GM12878 (cell line): ENCODE measurements around the gene NXPE1. TPM values are rescaled to one million over a fixed set of nuclear protein-coding genes. Genes with fewer than 3 reads are reported as not detected.
A peak's percentile ranks its signal among the peaks of the same experiment; 100 is the strongest.

Experiments used
- ATF2 ChIP-seq: IDR thresholded peaks from 2 replicates; pipeline ENCODE4 v1.6.1; 2012; ENCODE audit warnings: low read length, inconsistent platforms
- BCL11A ChIP-seq: IDR thresholded peaks from 2 replicates; pipeline ENCODE4 v1.6.1; 2011; ENCODE audit warnings: low read depth, low read length
- BCL3 ChIP-seq: IDR thresholded peaks from 2 replicates; pipeline ENCODE4 v1.6.1; 2011; ENCODE audit warnings: borderline replicate concordance, low read depth, mild to moderate bottlenecking, moderate library complexity, low read length; ENCODE audit not compliant: insufficient read depth, poor library complexity, severe bottlenecking
- CREB1 ChIP-seq: IDR thresholded peaks from 2 replicates; pipeline ENCODE4 v1.6.1; 2012; ENCODE audit warnings: low read depth, mild to moderate bottlenecking, inconsistent platforms
- E4F1 ChIP-seq: fragments of 450-650 bp; IDR thresholded peaks from 2 replicates; pipeline ENCODE4 v1.6.1; 2018; ENCODE audit warnings: borderline replicate concordance, mild to moderate bottlenecking; ENCODE audit not compliant: partially characterized antibody
- EP300 ChIP-seq, 2 experiments: fragments of 150-350 bp in 1 of 2; IDR thresholded peaks; 2 replicates each; pipeline ENCODE4 v1.6.1; 2011 to 2012; ENCODE audit warnings: low read depth in 2 of 2, low read length in 2 of 2, borderline replicate concordance in 1 of 2, improper control_type of control experiment in 1 of 2, inconsistent platforms in 1 of 2; ENCODE audit not compliant: control insufficient read depth in 1 of 2
- ESRRA ChIP-seq: IDR thresholded peaks from 2 replicates; pipeline ENCODE4 v1.6.1; 2012; ENCODE audit warnings: mild to moderate bottlenecking, low read length, improper control_type of control experiment
- ETV6 ChIP-seq, 2 experiments: fragments of 450-650 bp in 1 of 2; IDR thresholded peaks in 1 of 2; conservative IDR thresholded peaks in 1 of 2; 2 replicates each; pipeline ENCODE4 v1.6.1; 2014; ENCODE audit warnings: antibody characterized with exemption in 1 of 2, borderline replicate concordance in 1 of 2, low read depth in 1 of 2, mild to moderate bottlenecking in 1 of 2, moderate library complexity in 1 of 2
- GABPA ChIP-seq: IDR thresholded peaks from 2 replicates; pipeline ENCODE4 v1.6.1; 2014; ENCODE audit warnings: antibody characterized with exemption, low read depth, mild to moderate bottlenecking, inconsistent platforms
- GATAD2B ChIP-seq: fragments of 450-650 bp; conservative IDR thresholded peaks from 2 replicates; pipeline ENCODE4 v1.6.1; 2017; ENCODE audit warnings: low read depth, mild to moderate bottlenecking, moderate library complexity
- HCFC1 ChIP-seq: fragments of 150-350 bp; IDR thresholded peaks from 2 replicates; pipeline ENCODE4 v1.6.1; 2014; ENCODE audit warnings: low read length
- JUND ChIP-seq: IDR thresholded peaks from 2 replicates; pipeline ENCODE4 v1.6.1; 2012; ENCODE audit warnings: low read depth, mild to moderate bottlenecking, low read length, improper control_type of control experiment, moderate library complexity
- KAT2A ChIP-seq: conservative IDR thresholded peaks from 2 replicates; pipeline ENCODE4 v1.6.1; 2011; ENCODE audit warnings: low read depth, low read length; ENCODE audit not compliant: control insufficient read depth
- MTA3 ChIP-seq: IDR thresholded peaks from 2 replicates; pipeline ENCODE4 v1.6.1; 2012; ENCODE audit warnings: low read length, inconsistent platforms, borderline replicate concordance
- NR2C1 ChIP-seq: fragments of 450-650 bp; IDR thresholded peaks from 2 replicates; pipeline ENCODE4 v1.6.1; 2017; ENCODE audit warnings: antibody characterized with exemption, mild to moderate bottlenecking, moderate library complexity
- SP1 ChIP-seq: IDR thresholded peaks from one replicate; pipeline ENCODE4 v1.6.1; 2011; ENCODE audit warnings: low read depth, low read length
- USF1 ChIP-seq: IDR thresholded peaks from 2 replicates; pipeline ENCODE4 v1.6.1; 2011; ENCODE audit warnings: borderline replicate concordance, low read depth, mild to moderate bottlenecking, moderate library complexity, mixed read lengths, low read length; ENCODE audit not compliant: insufficient read depth; ENCODE audit errors: extremely low read length
- ZBTB11 ChIP-seq: fragments of 450-650 bp; formaldehyde crosslinking; IDR thresholded peaks from 2 replicates; pipeline ENCODE4 v1.5.0; 2022; ENCODE audit warnings: mild to moderate bottlenecking, missing genetic modification characterization
- ZNF217 ChIP-seq: fragments of 450-650 bp; IDR thresholded peaks from 2 replicates; pipeline ENCODE4 v1.6.1; 2017; ENCODE audit warnings: antibody characterized with exemption, mild to moderate bottlenecking
- polyA plus RNA-seq, 11 experiments: library from polyadenylated mRNA; depleted of rRNA in 4 of 11; unstranded in 6 of 11; stranded (reverse) in 5 of 11; fragments of >200 nt; fragmentation: Nextera tagmentation in 4 of 11; fragmentation: Illumina TruSeq in 1 of 11; extraction: Ambion mirVana in 4 of 11; extraction: Trizol in 1 of 11; gene quantifications; 1 replicate in 1 of 11; 2 replicates in 10 of 11; pipeline versions ENCODE4 v1.2.1 to v1.2.3, GENCODE V29; 2011 to 2016; ENCODE audit warnings: inconsistent platforms in 2 of 11, missing spikeins in 2 of 11, low read depth in 1 of 11
- total RNA-seq, 4 experiments: library from RNA; depleted of rRNA in 3 of 4; stranded (reverse); fragments of >200 nt in 3 of 4; fragmentation: Illumina TruSeq in 1 of 4; extraction: Trizol in 1 of 4; gene quantifications; 2 replicates each; pipeline versions ENCODE4 v1.2.1 to v1.2.3, GENCODE V29; 2013 to 2021

The NXPE1 gene
- total and polyA plus RNA-seq, 10 of the 15 experiments (the other 5 are each of a cell fraction or from before 2014, with no cell fraction given) = not detected

- TF ChIP-seq KAT2A (no peak), MTA3 (no peak), HCFC1 (no peak), BCL3 (no peak), ZNF217 (peak; percentile 97), SP1 (no peak), USF1 (no peak), CREB1 (no peak), NR2C1 (no peak), ZBTB11 (no peak), GABPA (0 out of 2 replicates have a peak, but pooled peaks have one; percentile 11), GATAD2B (no peak; the same call in 1 of the 2 replicates), ATF2 (0 out of 2 replicates have a peak, but pooled peaks have one; percentile 42), JUND (no peak), BCL11A (no peak), EP300 (IDR thresholded peaks at IDR 0.05; ENCODE audit: borderline replicate concordance in 1 of 2, control insufficient read depth in 1 of 2, low read depth in 2 of 2, low read length in 2 of 2) (no peak), ETV6 (conservative IDR thresholded peaks at IDR 0.05 in 1 of 2, IDR thresholded peaks at IDR 0.05 in 1 of 2; ENCODE audit: borderline replicate concordance in 1 of 2, low read depth in 1 of 2) (no peak), E4F1 (no peak), ESRRA (no peak)
Observed at GRCh38 chr11:114604179-114604813, 44.6 kb upstream of the NXPE1 start (continued).
